HG02970 (cell line): ENCODE measurements around the gene OSBPL5.

Experiments
- ATAC-seq: cut with Tn5 transposase; IDR thresholded peaks from one replicate; pipeline ENCODE4 v1.9.1; 2021; ENCODE audit warnings: mild to moderate bottlenecking, moderate library complexity, moderate number of reproducible peaks; ENCODE audit not compliant: unreplicated experiment, low FRiP score

The OSBPL5 gene

GRCh38 chr11:3152471-3153110, 12.5 kb downstream of the OSBPL5 start:
- no peak for ATAC-seq

- ATAC-seq = no peak
These were observed 14.4 kb downstream of the OSBPL5 start for GRCh38 chr11:3150726-3151125.

- no peak for ATAC-seq
These were observed 15.3 kb downstream of the OSBPL5 start for GRCh38 chr11:3149852-3150188.

- no peak for ATAC-seq
These were observed 15.9 kb downstream of the OSBPL5 start for GRCh38 chr11:3148990-3149851.

GRCh38 chr11:3148255-3148989, 16.7 kb downstream of the OSBPL5 start:
- no peak for ATAC-seq

GRCh38 chr11:3147626-3148025, 17.5 kb downstream of the OSBPL5 start:
- ATAC-seq = no peak

- ATAC-seq = no peak
These were observed 17.9 kb downstream of the OSBPL5 start for GRCh38 chr11:3147257-3147619.

GRCh38 chr11:3146612-3147256, 18.4 kb downstream of the OSBPL5 start:
- ATAC-seq = no peak

GRCh38 chr11:3145206-3145520, 19.9 kb downstream of the OSBPL5 start:
- ATAC-seq = no peak

- ATAC-seq = no peak
These were observed 20.6 kb downstream of the OSBPL5 start for GRCh38 chr11:3144296-3145205.

- ATAC-seq = no peak
These were observed 21.8 kb downstream of the OSBPL5 start for GRCh38 chr11:3143136-3143880.

GRCh38 chr11:3140291-3140603, 24.9 kb downstream of the OSBPL5 start:
- no peak for ATAC-seq

GRCh38 chr11:3139481-3140290, 25.4 kb downstream of the OSBPL5 start:
- no peak for ATAC-seq

- ATAC-seq = no peak
These were observed 26.0 kb downstream of the OSBPL5 start for GRCh38 chr11:3139086-3139440.

- ATAC-seq = no peak
These were observed 26.7 kb downstream of the OSBPL5 start for GRCh38 chr11:3138178-3139085.

- ATAC-seq = no peak
These were observed 27.5 kb downstream of the OSBPL5 start for GRCh38 chr11:3137486-3138177.
